Neuron (in vitro differentiated cells): ENCODE data around the gene ASGR2.

Experiments used
- H2AFZ ChIP-seq: one replicate; pipeline ENCODE4 v1.6.1; 2013; ENCODE audit warnings: low read depth, mild to moderate bottlenecking, inconsistent platforms, low read length, moderate library complexity
- H3K27me3 ChIP-seq: one replicate; pipeline ENCODE4 v1.6.1; 2013; ENCODE audit warnings: low read length; ENCODE audit not compliant: insufficient read depth
- H3K36me3 ChIP-seq: one replicate; pipeline ENCODE4 v1.6.1; 2013; ENCODE audit warnings: low read length; ENCODE audit not compliant: insufficient read depth
- H3K4me1 ChIP-seq: one replicate; pipeline ENCODE4 v1.6.1; 2013; ENCODE audit warnings: low read length; ENCODE audit not compliant: insufficient read depth
- H3K4me3 ChIP-seq: 2 replicates; pipeline ENCODE4 v1.5.1; 2013; ENCODE audit warnings: mild to moderate bottlenecking, low read length, moderate library complexity
- H3K9me3 ChIP-seq: one replicate; pipeline ENCODE4 v1.6.1; 2013; ENCODE audit warnings: low read length

Gene ASGR2

DNA sequence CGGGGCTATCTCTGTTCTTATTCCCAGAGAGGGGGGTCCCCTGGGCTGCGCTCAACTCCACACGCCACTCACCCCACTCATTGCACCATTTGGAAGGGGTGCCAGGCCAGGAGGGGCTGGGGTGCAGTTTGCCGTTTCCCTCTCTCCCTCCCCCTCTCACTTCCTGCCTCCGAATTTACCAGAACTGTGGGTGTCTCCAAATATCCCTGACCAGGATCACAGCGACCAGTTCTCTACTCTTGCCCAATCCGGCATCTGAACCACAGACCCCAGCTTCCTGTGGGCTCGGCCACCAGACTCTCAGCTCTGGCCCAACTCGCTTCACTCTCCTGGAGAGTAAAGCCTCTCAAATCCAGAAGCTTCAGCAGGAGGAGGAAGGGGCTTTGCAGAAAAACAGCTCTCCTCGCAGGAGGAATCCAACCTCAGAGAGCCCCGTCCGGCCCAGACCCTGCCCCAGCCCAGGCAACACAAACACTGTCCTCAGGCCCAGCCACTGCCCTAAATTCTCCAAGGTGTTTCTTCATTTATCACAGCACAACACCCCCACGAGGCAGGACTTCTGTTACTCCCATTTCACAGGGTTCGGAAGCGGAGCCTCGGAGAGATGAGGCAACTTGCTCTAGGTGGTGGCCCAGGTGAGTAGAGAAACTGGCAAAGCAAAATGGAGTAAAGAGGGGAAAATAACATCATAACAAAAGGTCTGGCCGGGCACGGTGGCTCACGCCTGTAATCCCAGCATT lies 423 bp upstream of the ASGR2 start:
- H3K4me1 ChIP-seq: peaks cover 11% of the 10 kb centered on the region
- H3K4me3 ChIP-seq: no peak overlapping the region
- no peak overlapping the region for H2AFZ ChIP-seq
- no peaks in the 10 kb centered on the region for H3K27me3 ChIP-seq
- no peaks in the 10 kb centered on the region for H3K9me3 ChIP-seq
- no peaks in the 10 kb centered on the region for H3K36me3 ChIP-seq

DNA sequence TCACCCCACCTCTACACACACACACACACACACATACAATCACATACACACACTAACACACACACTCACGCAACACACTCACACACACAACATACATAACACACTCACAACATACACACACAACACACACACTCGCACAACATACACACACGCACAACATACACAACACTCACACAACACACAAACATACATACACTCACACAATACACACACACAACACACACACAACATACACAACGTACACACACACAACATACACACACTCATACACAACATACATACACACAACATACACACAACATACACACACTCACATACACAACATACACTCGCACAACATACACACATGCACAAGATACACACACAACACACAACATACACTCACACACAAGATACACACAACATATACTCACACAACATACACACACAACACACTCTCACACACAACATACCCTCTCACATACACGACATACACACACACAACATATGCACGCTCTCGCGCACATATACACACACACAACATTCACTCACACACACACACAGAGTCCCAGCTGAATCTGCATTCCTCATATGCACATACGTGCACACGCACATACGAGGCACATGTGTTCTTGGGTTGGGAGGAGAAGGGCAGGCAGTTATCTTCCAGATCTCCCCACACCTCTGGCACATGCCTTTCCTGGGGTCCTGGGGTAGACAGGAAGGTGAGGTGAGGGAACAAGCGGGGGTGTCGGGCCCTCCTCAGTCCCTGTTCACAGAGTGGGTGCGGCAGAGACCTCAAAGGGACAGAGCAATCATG lies 1.1 kb downstream of the ASGR2 start:
- Histone ChIP-seq H3K27me3 (no peaks in the 10 kb centered on the region), H2AFZ (no peak overlapping the region), H3K4me1 (peaks cover 11% of the 10 kb centered on the region), H3K36me3 (no peaks in the 10 kb centered on the region), H3K4me3 (no peak overlapping the region), H3K9me3 (no peaks in the 10 kb centered on the region)

DNA sequence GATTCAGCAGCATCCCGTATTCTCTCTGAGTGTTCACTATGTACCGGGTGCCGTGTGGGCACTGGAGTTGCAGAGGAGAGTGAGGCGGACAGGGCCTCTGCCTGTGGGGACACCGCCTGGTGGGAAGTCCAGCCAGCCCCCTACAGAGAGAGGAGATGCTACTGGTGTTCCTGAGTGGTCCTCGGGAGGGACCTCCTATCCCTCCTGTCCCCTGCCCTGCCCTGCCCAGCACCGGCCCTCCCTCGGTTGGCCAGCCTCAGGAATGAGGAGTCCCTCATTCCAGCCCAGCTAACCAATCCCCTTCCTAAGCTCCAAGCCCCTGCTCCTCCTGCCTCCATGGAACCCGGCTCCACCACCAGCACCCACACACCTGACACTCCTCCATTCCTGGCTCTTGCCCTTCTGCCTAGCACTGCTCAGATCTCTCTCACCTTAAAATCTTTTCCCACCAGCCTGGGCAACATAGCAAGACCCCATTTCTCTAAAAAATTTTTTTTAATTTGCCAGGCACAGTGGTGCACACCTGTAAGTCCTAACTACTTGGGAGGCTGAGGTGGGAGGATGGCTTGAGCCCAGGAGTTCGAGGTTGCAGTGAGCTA lies 2.0 kb downstream of the ASGR2 start:
- no peak overlapping the region for H3K4me3 ChIP-seq
- H3K27me3 ChIP-seq: no peaks in the 10 kb centered on the region
- H3K4me1 ChIP-seq: peaks cover 11% of the 10 kb centered on the region
- H2AFZ ChIP-seq: no peak overlapping the region
- no peaks in the 10 kb centered on the region for H3K36me3 ChIP-seq
- no peaks in the 10 kb centered on the region for H3K9me3 ChIP-seq

DNA sequence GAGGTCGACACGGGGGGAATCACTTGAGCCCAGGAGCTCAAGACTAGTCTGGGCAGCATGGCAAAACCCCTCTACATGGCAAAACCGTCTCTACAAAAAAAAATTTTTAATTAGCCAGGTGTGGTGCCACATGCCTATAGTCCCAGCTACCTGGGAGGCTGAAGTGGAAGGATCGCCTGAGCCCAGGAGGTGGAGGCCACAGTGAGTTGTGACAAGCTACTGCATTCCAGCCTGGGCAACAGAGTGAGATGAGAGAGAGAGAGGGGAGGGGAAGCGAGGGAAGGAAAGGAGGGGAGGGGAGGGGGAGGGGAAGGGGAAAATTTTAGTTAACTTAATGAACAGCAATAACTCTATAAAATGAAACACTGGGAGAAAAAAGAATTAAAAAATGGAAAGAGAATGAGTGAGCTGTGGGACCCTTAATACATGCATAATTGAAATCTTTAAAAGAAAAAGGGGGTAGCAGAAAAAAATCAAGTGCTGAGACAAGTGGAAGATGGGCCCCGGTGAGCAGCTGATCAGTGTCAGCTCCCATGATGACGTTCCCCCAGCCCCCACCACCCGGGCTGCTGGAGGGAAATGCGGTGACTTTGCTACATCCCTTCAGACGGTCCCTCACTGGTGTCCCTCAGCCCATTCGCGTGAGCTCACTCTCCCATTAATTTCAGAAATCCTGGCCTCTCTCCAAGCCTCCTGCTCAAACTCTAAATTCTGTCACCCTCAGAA lies 2.7 kb downstream of the ASGR2 start:
- no peak overlapping the region for H3K4me3 ChIP-seq
- no peaks in the 10 kb centered on the region for H3K36me3 ChIP-seq
- H2AFZ ChIP-seq: no peak overlapping the region
- no peaks in the 10 kb centered on the region for H3K9me3 ChIP-seq
- H3K27me3 ChIP-seq: no peaks in the 10 kb centered on the region
- peaks cover 11% of the 10 kb centered on the region for H3K4me1 ChIP-seq

DNA sequence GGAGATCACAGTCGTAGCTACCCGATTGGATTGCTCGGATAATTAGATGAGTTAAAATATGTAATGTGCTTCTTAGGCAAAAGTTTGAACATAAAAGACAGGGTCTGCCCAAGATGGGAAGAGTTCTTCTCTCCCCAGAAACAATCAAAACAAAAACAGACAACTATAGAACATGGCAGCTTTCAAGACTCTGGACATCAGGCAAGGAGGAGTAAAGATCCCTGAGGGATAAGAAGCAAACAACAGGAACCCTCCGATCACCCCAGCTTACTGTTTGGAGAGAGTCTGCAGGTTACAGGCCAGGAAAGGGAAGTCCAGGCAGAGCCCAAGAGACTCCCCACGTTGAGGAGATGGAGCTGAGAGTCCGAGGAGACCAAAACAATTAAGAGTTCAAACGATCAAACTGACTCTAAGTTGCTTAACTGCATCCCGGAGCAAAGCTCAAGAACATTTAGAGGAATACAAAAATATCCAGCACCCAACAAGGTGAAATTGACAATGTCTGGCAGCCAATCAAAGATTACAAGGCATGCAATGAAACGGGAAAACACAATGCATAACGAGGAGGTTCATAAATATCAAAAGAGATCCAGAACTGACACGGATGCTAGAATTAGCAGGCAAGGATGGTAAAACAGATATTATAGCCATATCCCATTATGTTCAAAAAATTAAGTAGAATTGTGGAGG lies 3.9 kb downstream of the ASGR2 start:
- peaks cover 4% of the 10 kb centered on the region for H3K4me1 ChIP-seq
- no peaks in the 10 kb centered on the region for H3K36me3 ChIP-seq
- no peak overlapping the region for H3K4me3 ChIP-seq
- H3K9me3 ChIP-seq: no peaks in the 10 kb centered on the region
- no peaks in the 10 kb centered on the region for H3K27me3 ChIP-seq
- H2AFZ ChIP-seq: no peak overlapping the region

DNA sequence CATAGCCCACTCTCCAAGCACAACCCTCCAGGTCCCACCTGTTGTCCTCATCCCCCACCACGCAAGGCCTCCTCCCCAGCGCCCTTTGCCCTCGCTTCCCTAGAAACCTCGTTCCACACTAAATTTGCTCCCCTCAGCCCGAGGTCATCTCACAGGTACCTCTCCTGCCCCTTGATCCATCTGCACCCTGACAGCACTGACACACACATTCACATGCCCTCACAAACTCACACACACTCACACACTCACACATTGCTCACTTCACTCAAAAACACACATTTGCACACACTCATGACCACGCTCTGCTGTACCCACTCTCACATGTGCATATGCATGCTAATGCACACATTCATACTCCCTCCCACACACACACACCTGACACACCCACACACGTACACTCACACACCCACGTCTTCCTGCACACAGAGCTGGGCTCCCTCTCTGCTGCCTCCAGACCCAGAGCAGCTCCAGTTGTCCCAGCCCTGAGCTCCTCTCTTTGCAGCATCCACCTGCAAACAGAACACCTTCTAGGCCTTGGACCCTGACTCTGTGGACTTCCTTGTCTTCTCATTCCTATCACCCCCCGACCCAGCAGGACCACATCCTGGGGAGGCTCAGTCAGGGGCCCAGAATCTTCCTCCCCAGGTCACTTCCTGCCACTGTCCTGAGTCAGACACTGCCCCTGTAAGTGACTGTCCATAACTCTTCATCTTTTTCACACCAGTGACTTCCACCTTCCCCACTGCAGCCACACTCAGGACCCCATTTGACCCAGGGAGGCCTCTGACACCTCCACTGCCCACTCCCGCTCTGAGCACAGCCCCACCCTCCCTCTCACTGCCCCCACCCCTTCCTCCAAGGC lies 4.9 kb downstream of the ASGR2 start:
- no peaks in the 10 kb centered on the region for H3K36me3 ChIP-seq
- H3K4me1 ChIP-seq: no peaks in the 10 kb centered on the region
- no peak overlapping the region for H2AFZ ChIP-seq
- H3K27me3 ChIP-seq: no peaks in the 10 kb centered on the region
- H3K9me3 ChIP-seq: no peaks in the 10 kb centered on the region
- H3K4me3 ChIP-seq: no peak overlapping the region

DNA sequence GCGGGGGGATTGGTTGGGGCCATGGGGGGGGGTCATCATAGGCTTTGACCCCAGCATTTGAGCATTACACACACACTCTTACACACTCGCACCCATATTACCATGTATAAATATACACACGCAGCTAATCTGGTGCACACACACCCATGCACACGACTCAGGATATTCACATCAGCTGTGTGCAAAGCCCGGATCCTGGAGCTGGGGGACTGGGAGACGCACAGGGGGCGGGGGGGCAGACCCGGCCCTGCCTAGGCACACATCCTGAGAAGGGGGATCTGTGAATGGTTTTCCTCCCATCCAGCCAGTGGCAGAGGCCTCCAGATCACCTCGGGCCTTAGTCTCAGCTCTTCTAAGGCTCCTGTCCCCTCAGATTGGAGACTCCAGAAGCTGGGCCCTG lies 5.6 kb downstream of the ASGR2 start:
- H3K27me3 ChIP-seq: no peaks in the 10 kb centered on the region
- H3K9me3 ChIP-seq: no peaks in the 10 kb centered on the region
- no peak overlapping the region for H2AFZ ChIP-seq
- H3K4me1 ChIP-seq: no peaks in the 10 kb centered on the region
- H3K36me3 ChIP-seq: no peaks in the 10 kb centered on the region
- H3K4me3 ChIP-seq: no peak overlapping the region

DNA sequence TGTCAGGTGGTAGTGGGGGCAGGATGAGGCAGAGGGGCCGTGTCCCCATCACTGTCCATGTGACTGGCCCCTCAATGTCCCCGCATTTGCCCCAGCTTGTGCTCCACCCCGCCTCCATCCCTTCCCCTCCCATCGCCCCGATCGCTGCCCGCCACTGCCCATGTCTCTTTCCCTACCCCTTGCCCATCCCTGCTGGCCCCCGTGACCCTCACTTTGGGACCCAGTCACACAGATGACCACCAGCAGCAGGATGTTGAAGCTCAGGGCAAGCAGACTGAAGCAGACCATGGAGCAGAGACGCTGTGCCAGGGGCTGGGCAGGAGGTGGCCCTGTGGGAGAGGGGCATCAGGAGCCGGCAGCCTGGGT lies 6.1 kb downstream of the ASGR2 start:
- Histone ChIP-seq H3K9me3 (no peaks in the 10 kb centered on the region), H2AFZ (no peak overlapping the region), H3K36me3 (no peaks in the 10 kb centered on the region), H3K4me1 (no peaks in the 10 kb centered on the region), H3K4me3 (no peak overlapping the region), H3K27me3 (no peaks in the 10 kb centered on the region)

DNA sequence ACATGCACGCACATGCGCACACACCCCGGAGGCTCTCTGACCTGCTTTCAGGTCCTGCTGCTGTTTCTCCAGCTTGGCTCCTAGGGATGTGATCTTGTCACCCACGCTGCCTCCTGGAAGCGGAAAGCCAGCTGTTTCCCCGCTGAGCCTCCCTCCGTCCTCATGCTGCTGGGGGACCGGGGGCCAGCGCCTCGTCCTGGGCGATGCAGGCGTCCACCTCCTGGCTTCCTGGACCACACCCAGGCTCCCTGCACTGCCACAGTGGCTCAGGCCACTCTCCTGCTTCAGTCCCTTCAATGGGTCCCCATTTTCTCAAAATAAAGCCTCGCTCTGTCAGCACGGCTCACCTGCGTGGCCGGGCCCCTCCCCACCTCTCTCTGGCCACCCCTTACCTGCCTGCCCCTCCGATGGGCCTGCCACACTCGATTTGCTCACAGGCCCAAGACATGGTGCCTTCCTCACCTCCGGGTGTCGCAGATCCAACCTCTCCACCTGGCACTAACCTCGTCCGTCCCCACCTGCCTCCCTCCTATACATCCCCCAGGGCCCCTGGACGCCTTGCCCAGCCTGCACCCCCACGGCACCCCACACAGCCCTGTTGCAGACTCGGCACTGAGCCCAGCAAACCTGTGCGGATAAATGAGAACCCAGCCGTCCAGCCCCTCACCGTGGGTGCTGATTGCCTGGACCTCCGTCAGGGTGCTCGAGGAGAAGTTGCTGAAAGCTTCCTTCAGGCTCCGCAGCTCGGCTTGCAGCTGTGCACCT lies 6.6 kb downstream of the ASGR2 start:
- peaks cover 2% of the 10 kb centered on the region for H3K27me3 ChIP-seq
- H3K36me3 ChIP-seq: no peaks in the 10 kb centered on the region
- no peak overlapping the region for H2AFZ ChIP-seq
- no peak overlapping the region for H3K4me3 ChIP-seq
- H3K9me3 ChIP-seq: no peaks in the 10 kb centered on the region
- no peaks in the 10 kb centered on the region for H3K4me1 ChIP-seq

DNA sequence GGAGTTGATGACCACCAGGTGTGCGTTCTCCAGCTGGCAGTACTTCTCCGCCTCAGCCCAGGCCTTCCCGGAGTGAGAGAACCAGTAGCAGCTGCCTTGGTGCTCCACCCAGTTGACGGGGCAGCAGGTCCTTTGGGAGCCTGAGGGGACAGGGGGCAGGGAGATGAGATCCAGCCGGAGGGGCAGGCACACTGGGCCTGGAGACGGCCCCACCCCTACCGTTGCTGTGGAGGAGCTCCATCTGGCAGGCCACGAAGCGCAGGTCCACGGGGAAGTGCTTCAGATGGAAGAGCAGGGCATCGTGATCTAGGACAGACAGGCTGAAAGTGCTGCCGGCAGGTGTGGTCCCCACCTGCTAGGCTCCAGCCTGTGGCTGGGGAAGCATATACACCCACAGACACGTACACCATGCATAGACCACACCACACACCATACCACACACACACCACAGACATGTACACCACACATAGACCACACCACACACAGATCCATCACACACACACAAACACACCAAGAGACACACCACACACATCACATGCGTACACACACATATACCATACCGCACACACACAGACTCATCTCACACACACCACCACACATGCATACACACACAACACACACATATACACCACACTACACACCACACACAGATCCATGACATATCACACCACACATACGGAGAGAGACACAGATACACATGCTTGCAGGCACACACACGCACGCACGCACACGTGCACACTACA lies 7.4 kb downstream of the ASGR2 start:
- Histone ChIP-seq H3K9me3 (no peaks in the 10 kb centered on the region), H3K4me3 (no peak overlapping the region), H2AFZ (no peak overlapping the region), H3K4me1 (no peaks in the 10 kb centered on the region), H3K36me3 (no peaks in the 10 kb centered on the region), H3K27me3 (peaks cover 5% of the 10 kb centered on the region)

DNA sequence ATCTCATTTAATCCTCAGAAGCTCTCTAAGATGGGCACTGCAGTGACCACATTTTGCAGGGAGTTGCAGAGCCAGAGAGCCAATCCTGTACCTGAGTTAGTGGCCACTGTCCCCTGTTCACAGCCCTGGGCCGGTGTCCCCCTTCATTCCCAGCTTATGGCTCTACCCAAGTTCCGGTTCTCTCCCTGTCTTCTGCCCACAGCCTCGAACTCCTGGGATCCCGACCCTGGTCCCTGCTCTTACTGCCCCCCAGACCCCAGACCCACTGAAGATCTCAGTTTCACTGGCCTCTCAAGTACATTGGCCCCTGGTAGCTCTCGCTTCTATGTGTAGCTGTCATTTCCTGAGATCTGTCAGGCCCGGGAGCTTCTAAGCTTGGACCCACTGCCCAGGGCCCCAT lies 12.2 kb downstream of the ASGR2 start:
- Histone ChIP-seq H2AFZ (no peak overlapping the region), H3K9me3 (peaks cover 1% of the 10 kb centered on the region), H3K36me3 (no peaks in the 10 kb centered on the region), H3K4me1 (no peaks in the 10 kb centered on the region), H3K27me3 (peaks cover 10% of the 10 kb centered on the region), H3K4me3 (no peak overlapping the region)
